CMK (cell line): Measurements from ENCODE around the gene LRRC43.

Experiments
- DNase-seq: peaks from one replicate; pipeline ENCODE4 v3.0.0-alpha.2; 2010; ENCODE audit warnings: low read depth

Gene LRRC43, protein sequence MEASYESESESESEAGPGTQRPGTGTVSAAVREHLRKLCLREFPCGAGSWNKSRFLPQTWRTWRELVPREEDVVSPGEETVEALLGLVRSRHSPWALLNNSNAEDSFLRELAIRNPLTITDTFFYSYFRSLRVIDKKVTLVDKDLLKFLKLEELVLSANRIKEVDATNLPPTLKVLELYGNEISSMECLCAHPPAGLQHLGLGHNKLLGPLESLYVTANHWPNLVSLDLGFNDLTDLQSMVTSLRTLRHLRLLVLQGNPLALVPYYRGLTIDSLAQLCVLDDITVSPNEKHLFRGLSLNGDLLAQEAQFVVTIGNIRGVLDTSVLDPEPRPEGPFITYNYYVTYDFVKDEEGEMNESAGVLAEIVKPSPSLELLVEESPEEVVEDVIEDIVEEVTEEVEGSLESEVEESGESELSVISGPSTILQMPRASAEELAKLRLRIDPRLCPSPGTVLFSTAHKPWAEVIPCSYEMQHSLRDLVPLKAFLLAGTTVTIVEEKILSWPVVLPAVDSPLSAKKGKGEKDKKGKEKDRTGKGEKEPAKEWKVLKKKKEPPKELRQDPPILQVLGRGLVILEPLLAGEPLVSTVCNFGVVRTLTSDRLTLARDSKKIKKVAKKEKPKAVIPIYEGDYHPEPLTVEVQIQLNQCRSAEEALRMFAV

DNA sequence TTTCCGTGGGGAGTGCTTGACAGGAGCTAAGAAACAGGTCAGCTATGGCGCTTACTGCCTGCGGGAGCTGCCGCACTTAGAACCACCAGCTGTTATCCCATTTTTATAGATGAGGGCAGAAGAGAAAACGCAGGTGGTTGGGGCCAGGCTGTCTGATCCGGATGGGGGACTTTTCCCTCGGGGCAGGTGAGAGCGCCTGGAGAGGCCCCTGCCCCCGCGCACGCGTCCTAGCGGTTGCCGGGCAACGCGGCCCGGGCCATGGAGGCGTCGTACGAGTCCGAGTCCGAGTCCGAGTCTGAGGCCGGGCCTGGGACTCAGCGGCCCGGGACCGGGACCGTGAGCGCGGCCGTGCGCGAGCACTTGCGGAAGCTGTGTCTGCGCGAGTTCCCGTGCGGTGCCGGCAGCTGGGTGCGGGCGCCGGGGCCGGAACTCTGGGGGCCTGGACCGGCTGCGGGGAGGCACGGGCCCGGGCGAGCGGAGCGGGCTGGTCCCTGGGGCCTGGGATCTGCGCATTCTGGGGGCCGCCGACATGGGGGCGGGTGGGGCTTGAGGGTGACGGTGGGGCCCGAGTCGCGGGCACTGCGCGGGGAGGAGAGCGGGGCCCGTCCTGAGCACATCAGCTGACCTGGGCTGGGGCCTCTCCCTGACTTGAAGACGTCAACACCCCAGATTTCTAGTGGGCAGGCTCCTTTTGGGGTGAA is at the start of gene LRRC43:
TSS of gene LRRC43 (plus strand) at position 237 of the 701 bp plus-strand sequence. CDS start at position 259, 22 bp downstream.
- DNase-seq = peak; percentile 25

DNA sequence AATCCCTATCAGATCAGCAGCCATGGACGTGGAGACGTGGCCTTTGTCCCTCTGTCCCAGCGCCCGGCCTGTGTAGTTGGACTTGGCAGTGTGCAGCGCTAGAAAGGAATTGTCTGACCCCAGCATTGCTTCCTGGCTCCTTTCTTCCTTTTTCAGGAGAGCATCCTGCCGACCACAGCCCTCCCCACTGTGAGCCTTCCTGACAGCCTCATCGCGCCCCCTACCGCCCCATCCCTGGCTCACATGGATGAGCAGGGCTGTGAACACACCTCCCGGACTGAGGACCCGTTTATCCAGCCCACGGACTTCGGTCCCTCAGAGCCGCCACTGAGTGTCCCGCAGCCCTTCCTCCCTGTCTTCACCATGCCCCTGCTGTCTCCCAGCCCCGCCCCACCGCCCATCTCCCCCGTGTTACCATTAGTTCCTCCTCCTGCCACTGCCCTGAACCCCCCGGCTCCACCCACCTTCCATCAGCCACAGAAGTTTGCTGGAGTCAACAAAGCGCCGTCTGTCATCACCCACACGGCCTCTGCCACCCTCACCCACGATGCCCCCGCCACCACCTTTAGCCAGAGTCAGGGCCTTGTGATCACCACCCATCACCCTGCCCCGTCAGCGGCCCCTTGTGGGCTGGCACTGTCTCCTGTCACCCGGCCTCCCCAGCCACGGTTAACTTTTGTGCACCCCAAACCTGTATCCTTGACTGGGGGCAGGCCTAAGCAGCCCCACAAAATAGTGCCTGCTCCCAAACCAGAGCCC is 49.6 kb upstream of the LRRC43 start:
- DNase-seq = no peak

GRCh38 chr12:122135437-122136031 is 47.4 kb upstream of the LRRC43 start:
- DNase-seq = no peak

GRCh38 chr12:122137229-122137628 is 45.7 kb upstream of the LRRC43 start:
- no peak for DNase-seq

DNA sequence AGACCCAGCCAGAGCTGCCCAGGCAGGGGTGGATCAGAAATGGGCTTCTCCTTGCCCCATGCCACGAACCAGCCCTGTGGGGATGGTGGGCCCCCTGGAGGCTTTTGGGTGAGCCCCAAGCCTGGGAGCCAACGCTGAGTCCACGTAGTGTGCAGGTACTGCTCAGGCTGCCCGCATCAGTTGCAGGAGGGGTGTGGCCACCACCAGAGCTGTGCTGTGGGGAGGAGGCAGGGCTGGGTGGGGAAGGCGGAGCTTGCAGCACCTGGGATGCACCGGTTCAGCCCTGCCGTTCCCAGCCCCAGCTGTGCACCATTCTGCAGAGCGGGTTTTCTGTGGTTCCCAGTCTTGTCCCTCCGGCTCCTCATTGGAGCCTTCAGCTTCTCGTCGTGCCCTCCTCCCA is 45.2 kb upstream of the LRRC43 start:
- DNase-seq = no peak

GRCh38 chr12:122138181-122138580 is 44.7 kb upstream of the LRRC43 start:
- no peak for DNase-seq

GRCh38 chr12:122138616-122139015 is 44.3 kb upstream of the LRRC43 start:
- DNase-seq = no peak

DNA sequence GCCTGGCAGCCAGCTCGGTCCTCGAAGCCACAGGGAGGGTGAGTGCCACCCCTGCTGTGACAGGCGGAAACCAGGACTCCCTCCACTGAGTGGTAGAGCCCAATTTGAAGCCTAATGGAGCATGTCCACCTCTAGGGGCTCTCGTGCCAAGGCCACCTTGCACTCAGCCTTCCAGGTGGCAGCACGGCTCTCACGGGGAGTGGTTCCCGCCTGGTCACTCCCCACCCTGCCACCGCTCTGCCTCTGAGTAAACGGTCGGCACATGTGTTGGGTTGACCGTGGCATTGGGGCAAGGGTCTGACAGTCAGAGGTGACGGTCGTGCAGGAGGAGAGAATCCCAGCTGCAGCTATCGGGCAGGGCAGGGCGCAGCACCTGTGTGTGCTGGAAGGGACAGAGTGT is 43.7 kb upstream of the LRRC43 start:
- DNase-seq = no peak

GRCh38 chr12:122139941-122140340 is 43.0 kb upstream of the LRRC43 start:
- no peak for DNase-seq

GRCh38 chr12:122140467-122141257 is 42.3 kb upstream of the LRRC43 start:
- DNase-seq = no peak

GRCh38 chr12:122141911-122142725 is 40.8 kb upstream of the LRRC43 start:
- DNase-seq = no peak

- no peak for DNase-seq
These were observed 40.1 kb upstream of the LRRC43 start for GRCh38 chr12:122142857-122143256.

DNA sequence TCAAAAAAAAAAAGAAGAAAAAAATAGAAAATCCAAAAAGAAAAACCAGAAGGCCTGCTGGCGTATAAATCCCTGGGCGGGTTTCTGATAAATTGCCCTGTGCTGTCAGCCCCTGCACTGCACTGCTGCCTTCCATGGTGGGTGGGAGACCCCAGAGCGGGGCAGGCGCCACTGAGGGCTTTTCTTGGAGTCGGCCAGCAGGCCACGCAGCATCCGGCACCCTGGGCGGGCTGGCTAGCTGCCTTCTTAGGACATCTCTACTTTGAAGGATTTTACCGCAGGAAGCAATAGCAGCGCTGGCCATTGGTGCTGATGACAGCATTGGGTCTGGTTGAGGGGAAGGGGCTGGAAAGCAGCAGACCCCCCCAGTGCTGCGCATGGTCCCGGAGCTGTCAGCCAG is 38.0 kb upstream of the LRRC43 start:
- no peak for DNase-seq

DNA sequence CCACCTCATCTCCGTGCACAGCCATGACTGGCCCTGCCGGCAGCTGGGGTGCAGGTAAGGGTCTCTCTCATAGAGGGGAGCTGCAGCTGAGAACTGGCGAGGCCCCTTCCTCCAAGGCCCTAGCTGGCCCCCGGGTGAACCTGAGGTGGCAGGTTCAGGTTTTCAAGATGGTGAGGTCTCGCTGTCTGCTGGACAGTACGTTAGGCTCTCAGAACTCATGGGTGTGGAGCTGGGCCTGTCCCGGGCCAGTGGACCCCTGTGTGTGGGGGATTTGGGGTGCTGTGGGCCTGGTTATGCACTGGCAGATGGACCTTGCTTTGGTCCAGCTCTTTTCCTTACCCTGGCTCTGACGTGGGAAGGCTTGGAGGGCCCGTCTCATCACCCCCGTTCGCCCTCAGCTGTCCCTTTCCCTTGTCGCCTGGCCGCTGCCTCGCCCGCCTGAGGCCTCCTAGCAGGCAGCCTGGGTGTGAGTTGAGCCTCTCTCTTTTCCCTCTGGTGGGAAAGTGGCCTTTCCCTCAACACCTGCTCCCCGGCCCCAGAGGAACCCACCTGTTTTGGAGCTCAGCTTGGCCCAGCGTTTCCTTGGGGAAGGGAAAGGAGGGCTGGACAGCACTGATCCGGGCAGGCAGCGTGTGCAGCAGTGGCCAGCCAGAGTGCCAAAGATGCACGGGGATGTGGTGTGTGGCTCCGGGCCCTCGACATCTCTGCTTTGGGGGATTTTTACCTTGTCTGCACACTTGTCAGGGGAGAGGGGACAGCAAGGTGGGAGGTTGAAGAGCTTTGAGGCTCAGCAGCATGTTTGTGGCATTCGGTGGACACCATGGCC is 37.2 kb upstream of the LRRC43 start:
- DNase-seq = no peak

- DNase-seq = no peak
These were observed 35.2 kb upstream of the LRRC43 start for GRCh38 chr12:122147514-122148290.

- no peak for DNase-seq
These were observed 34.3 kb upstream of the LRRC43 start for GRCh38 chr12:122148657-122149056.

DNA sequence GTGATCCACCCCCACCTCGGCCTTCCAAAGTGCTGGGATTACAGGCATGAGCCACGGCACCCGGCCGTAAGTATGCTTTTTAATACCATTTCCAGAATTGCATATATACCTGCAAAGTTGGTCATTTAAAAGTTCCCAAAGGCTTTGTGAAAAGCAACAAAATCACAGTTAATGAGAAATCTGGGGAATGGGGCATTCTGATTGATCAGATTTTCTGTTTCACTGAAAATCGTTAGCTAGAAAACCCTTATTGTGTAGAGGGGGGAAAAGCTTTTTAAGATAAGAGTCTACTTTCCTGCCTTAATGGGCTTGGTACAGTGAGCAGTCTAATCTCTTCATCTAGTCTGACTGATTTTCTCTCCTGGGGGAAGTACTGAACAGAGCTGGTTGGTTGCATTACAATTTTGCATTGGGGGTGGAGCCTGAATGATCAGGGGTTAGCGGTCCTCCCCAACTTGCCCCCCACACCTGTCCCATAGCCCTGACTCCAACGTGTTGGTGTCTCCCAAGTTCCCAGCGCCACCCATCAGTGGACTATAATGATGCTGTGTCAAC is 32.7 kb upstream of the LRRC43 start:
- no peak for DNase-seq

DNA sequence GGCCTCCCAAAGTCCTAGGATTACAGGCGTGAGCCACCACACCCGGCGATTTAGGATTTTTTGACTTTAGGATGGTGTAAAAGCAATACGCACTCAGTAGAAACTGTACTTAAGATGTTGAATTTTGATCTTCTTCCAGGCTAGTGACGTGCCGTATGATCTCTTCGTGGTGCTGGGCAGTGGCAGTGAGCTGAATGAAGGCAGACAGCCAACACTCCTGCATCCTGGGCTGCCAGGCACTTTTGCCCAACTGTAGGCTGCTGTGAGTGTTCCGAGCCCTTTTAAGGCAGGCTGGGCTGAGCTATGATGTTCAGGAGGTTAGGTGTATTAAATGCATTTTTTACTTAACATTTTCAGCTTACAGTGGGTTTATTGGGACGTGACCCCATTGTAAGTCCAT is 30.2 kb upstream of the LRRC43 start:
- no peak for DNase-seq
